Stimulated activated CD8-positive, alpha-beta memory T cell treated with anti-CD3 and anti-CD28 coated beads, Interleukin-2, amount 100 ng/mL, for 1 hour (primary cell): ENCODE results near the gene TMEM258.

Source experiments
- DNase-seq, 2 donors: peaks; one replicate each; pipeline ENCODE4 v3.0.0-alpha.2; 2020; ENCODE audit warnings: low read depth in 2 of 2

TMEM258 gene

DNA sequence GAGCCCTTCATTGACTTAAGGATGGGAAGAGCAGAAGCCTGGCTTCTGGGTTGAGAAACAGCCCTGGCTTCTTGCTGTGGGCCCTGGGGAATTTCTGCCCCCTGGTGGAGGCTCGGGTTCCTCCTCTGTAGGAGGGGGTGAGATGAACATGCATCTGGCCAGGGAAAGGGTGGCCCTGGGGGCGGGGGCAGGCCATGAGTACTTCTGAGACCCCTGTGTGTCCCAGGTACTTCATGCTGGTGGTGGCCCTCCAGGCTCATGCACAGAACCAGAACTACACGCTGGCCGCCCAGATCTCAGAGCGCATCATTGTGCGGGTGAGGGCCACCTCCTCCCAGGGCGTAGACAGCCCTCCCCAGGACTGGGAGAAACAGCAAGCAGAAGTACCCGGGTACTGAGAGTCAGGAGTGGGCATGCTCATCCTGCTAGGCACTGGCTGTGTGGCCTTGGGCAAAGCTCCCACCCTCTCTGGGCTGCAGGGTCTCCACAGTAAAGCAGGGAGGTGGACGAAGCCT lies 15.8 kb downstream of the TMEM258 start:
- DNase-seq, result peak in 1 of 2 donors; percentile 19

GRCh38 chr11:61775606-61776554 lies 16.5 kb downstream of the TMEM258 start:
- no peak for DNase-seq

DNA sequence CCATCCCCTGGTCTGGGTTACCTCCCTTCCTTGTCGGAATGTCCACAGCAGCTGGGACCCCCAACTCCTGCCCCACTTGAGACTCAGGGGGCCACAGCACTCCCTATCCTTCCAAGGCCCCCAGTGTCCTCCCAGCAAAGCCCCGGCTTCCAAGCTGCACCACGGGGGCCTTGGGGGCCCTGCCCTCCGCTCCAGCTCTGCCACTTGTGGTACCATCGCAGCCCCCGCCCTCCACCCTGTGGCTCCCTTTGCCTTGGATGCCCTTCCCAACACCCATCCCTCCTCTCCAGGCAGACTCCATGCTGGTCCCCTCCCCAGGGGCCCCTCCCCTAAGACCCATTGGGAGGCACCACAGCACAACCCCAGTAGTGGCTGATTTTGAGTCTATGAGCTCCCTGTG lies 17.3 kb downstream of the TMEM258 start:
- DNase-seq, result no peak

DNA sequence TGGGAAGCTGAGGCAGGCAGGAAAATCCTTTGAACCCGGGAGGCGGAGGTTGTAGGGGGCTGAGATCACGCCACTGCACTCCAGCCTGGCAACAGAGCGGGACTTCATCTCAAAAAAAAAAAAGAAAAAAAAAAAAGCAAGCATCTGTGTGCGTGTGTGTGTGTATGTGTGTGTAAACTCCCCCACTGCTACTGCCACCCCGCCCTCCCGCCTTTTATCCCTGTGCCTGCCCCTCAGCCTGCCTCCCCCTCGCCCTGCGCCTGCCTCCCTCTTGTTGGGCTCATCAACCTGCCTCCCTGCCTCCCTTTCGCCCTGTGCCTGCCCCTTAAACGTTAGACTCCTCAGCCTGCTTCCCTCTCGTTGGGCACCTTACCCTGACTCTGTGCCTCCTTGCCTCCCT lies 18.0 kb downstream of the TMEM258 start:
- no peak for DNase-seq

GRCh38 chr11:61773809-61774208 lies 18.6 kb downstream of the TMEM258 start:
- no peak for DNase-seq

- DNase-seq, result no peak
These were observed 19.0 kb downstream of the TMEM258 start for GRCh38 chr11:61773356-61773755.

DNA sequence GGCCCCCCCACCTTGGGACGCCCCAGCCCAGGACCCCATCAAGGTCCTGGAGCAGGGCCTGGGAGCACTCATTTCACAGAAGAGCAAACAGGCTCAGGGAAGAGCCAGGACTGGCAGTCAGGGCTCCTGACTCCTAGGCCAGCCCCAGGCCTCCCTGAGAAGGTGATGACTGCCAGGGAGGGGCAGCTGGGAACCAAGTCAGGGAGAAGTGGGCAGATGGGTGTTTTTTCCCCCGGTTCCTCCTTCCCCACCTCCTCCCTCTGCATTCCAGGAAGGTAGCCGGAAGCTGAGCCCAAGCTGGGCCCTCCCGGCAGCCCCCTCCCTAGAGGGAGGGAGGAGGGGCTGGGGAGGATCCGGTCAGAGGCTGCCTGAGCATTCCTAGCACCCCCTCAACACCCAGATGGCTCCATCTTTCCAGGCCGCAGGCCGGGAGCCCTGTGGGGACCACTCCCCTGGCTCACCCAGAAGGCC lies 20.4 kb downstream of the TMEM258 start:
- no peak for DNase-seq

- no peak for DNase-seq
These were observed 21.1 kb downstream of the TMEM258 start for GRCh38 chr11:61771195-61771894.

DNA sequence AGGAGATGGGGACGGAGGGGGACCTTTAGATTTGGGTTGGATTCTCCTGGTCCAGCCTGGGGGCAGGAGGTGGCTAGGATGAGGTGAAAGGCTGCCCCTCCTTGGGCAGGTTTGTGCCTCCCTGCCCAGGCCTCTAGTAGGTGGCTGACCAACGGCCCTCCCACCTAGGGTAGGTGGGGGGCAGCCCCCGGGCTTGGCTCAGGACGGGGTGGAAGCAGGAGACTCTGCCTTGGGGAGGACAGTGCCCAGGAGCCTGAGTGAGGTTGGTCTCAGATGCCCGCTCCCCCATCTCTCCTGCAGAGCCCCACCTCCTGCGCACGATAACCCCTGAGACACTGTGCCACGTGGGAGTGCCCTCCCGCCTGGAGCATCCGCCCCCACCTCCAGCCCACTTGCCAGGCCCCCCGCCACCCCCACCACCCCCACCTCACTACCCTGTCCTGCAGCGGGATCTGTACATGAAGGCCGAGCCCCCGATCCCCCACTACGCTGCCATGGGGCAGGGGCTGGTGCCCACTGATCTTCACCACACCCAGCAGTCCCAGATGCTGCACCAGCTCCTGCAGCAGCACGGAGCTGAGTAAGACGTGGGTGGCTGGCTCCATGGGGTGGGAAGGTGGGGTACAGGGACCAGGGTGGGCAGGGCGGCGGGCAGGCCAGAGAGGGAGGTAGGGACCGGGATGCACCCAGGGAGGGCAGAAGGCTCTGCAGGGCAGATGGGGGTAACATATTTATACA lies 22.3 kb downstream of the TMEM258 start:
- DNase-seq, result no peak

- DNase-seq, result no peak
These were observed 23.1 kb downstream of the TMEM258 start for GRCh38 chr11:61769169-61769920.

DNA sequence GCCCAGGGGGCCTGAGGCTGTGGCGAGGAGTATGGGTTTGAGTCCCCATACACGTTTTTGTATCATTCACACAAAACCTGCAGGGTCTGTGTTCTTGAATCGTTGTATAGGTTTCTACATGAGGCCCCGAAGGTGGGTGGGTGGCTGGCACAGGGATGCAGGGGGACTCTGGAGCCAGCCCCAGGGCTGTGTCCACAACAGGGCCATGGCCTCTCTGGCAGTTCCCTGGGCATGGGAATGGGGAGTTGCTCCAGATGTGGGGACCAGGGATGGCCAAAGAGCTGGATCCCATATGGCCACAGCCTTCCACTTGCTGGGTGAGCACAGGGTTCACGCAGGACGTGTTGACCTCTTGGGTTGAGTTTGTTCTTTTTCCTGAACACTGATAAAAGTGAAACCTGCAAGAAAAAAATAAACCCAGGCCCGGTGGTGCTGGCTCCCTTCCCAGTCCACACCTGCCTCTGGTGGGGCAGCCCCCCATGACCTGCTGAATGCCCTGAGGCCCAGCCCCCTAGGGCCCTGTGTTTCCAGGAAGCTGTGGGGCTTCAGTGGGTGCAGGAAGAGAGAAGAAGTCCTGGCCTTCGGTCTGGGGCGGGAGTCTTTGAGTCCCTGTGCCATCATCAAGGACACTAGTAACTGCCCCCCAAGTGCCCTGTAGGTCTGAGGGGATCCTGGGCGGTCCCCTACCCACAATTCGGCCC lies 23.9 kb downstream of the TMEM258 start:
- DNase-seq, result no peak

DNA sequence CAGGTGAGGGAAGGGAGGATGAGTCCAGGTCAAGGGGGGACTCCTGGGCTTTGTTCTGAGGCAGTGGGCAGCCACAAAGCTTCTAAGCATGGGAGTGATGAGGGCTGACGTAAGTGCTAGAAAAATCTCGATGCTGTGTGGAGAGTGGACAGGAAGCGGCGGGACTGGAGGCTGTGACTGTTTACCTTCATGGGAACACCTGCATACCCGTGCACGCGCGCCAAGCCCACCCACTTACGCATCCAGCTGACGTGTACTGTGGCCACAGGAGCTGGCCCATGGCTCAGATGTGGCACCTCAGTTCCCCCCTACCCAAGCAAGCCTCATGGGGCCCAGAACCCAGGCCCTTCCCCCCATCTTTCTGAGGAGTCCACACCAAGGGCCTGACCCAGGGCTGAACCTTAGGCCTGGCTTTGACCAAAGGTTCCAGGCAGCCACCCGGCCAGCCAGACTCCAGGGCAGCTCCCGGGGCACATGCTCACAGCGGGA lies 26.0 kb downstream of the TMEM258 start:
- no peak for DNase-seq

DNA sequence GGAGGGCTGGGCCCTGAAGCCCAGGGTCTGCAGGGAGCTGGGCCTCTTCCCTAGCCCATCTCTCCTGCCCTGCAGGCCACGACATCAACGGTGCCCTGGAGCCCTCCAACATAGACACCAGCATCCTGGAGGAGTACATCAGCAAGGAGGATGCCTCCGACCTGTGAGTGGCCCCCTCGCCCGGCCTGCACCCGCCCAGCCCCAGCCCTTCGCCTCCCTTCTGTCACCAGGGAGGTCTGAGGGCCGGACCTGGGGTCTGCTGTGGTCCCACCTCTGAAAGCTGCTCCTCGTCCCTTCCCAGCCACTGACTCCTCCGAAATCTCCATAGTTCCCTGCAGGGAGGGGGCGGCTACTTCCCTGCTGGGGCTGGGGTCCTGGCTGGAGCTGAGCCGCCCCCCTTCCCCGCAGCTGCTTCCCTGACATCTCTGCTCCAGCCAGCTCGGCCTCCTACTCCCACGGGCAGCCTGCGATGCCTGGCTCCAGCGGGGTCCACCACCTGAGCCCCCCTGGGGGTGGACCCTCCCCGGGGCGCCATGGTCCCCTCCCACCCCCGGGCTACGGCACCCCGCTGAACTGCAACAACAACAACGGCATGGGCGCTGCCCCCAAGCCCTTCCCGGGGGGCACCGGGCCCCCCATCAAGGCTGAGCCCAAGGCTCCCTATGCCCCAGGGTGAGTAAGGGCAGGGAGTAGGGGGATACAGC lies 26.7 kb downstream of the TMEM258 start:
- no peak for DNase-seq

DNA sequence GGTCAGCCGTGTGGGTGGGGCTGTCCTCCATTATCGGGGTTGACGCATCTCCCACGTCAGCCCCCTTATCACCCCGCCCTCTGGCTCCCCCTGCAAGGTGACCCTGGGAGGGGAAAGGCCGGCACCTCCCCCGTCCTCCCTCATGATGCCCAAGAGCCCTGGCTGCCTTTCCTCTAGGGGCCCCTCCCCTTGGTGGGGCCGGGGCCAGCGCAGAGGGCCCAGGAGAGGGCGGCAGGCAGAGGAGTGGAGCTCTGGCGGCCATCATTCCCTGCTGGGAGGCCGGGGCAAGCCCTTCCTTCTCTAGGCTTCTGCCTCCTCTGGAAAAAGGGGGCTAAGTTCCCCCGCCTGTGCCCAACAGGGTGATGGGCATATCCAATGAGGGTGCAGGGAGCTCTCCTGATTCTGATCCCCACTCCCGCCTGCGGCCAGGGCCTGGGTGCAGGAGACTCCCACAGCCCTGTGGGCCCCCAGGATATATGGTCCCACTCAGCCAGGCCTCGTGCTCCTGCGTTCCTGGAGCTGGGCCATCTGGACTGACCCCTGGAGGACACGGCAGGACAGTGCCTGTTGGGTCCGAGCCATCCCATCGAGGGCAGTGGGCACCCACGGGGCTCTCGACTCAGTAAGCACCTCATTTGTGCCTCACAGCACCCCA lies 27.7 kb downstream of the TMEM258 start:
- DNase-seq, result no peak

DNA sequence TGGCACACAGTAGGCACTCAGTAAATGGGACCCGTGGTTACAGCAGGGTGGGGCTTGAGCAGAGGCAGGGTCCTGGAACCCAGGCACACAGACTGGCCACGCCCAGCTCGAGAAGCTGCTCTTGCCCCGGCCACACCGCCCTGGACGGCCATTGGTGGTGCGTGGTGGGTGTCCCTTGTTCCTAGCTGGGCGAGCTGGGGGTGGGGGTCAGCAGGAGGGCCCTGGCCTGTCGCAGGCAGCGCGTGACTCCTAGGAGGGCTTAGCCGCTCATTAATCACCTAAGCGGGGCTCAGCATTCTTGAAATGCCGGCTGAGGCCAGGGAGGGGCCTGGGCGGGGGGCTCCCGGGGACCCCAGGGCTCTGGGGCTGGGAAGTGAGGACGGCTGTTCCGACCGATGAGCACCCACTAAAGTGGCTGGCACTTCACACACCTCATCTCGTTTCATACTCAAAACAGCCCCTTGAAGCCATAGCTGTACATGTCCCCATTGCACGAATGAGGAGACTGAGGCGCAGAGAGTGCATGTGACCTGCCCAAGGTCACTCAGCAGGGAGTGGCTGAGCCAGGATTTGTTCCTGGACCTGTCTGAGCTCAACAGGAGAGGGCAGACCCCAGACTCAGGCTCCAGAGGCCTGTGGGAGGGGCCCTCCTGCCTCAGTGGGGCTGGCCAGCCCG lies 28.3 kb downstream of the TMEM258 start:
- no peak for DNase-seq

- no peak for DNase-seq
These were observed 29.6 kb downstream of the TMEM258 start for GRCh38 chr11:61762798-61763197.

DNA sequence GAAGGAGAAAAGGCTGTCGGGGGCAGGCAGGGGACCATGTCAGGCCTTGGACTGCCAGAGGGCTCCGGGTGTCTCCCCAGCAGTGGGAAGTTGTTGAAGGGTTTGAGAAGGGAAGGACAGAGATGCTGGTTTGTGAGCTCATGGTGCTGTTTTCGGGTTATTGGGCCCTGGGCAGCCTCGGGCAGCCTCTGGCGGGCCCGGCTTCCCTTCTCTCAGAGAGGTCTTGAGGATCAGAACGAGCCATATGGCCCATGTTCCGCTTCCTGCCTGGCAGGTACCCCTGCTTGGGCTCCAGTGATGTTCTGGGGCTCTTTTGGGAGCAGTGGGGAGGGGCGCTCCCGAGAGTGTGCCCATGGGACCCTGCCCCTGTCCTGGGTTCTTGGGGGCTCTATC lies 30.2 kb downstream of the TMEM258 start:
- DNase-seq, result no peak

- DNase-seq, result no peak
These were observed 30.8 kb downstream of the TMEM258 start for GRCh38 chr11:61761440-61762222.
